Right cardiac atrium (tissue), 5 donors: ENCODE data around the gene STK32C. TPM values are rescaled to one million over a fixed set of nuclear protein-coding genes. Genes with fewer than 3 reads are reported as not detected.

Experiments used
- ATAC-seq, 2 donors: fragments of 200-7000 bp; cut with Tn5 transposase; one replicate each; pipeline versions ENCODE4 v1.8.0 to v1.9.1; 2020; ENCODE audit warnings: moderate library complexity in 2 of 2, mild to moderate bottlenecking in 1 of 2
- DNase-seq, 3 donors: peaks; one replicate each; pipeline ENCODE4 v3.0.0-alpha.2; 2020
- H3K27ac ChIP-seq: one replicate; pipeline ENCODE4 v1.5.1; 2013; ENCODE audit warnings: mild to moderate bottlenecking, low read length, control low read depth, moderate library complexity
- H3K27me3 ChIP-seq: one replicate; pipeline ENCODE4 v1.6.1; 2013; ENCODE audit not compliant: control insufficient read depth, insufficient read depth
- H3K4me1 ChIP-seq: one replicate; pipeline ENCODE4 v1.6.1; 2013; ENCODE audit warnings: low read length; ENCODE audit not compliant: control insufficient read depth, insufficient read depth
- H3K4me3 ChIP-seq: one replicate; pipeline ENCODE4 v1.5.1; 2013; ENCODE audit warnings: low read length, control low read depth
- H3K9me3 ChIP-seq: one replicate; pipeline ENCODE4 v1.6.1; 2013; ENCODE audit warnings: low read length; ENCODE audit not compliant: control insufficient read depth
- WGBS: extraction: QIAGEN DNeasy Blood & Tissue Kit; methylation state at CpG from one replicate; pipeline ENCODE4 v1.1.7; 2013; 5-methylcytosine and 5-hydroxymethylcytosine counted together
- intact Hi-C, 4 donors: fragments of 100-400 bp; cut with DNase I; formaldehyde crosslinking; loops; one replicate each; pipeline versions ENCODE4 v1.11.0 to v1.14.0; 2022 to 2023
- polyA plus RNA-seq: library from polyadenylated mRNA; stranded (reverse); fragments of 200-250 nt; gene quantifications from one replicate; pipeline ENCODE4 v1.2.3, GENCODE V29; 2013
- total RNA-seq, 4 donors: library from RNA; stranded (reverse); fragmentation: NEBNext Ultra II Directional; extraction: Animal tissue kit (Norgen Biotek cat#: 25700); gene quantifications; one replicate each; pipeline ENCODE4 v1.2.1, GENCODE V29; 2021
- donor health status: healthy with polysubstance abuse.
- donor health status: DM: no; HTN: yes; CAD: no.
- donor health status: DM: no; HTN: no; CAD: no.
- donor health status: DM: no; HTN: yes; CAD: no; lungs with severe emphysema.
- donor health status: DM: yes; HTN: yes; CAD: no.

The STK32C gene
- total and polyA plus RNA-seq, 5 donors, result 5.7 to 7.3 (median 6.9) TPM

DNA sequence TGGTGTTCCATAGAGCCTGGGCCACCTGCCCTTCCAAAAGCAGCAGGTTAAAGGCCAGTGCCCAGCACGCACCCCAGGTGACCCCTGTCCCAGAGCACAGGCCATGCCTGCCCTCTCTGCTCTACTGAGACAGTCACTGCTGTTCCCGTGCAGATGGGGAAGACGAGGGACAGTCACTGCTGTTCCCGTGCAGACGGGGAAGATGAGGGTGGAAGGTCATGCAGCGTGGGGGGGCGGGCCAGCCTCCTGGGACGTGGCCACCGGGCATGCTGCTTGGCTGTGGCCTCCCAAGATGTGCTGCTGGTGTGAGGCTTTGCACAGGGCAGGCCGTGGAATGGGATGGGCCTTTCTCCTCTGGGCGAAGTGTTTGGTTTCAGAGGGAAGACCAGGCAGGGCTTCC lies 42.6 kb upstream of the STK32C start:
- no peaks in the 10 kb centered on the region for H3K4me1 ChIP-seq
- intact Hi-C loops, result loop anchor here in 2 of 4 donors (2.0 to 5.0 kb wide), 2 partner anchors 126 to 128 kb away; no protein-coding TSS in a partner anchor
- no peak overlapping the region for H3K4me3 ChIP-seq
- ATAC-seq (no peak), DNase-seq (no peak)
- WGBS, result 80% methylated on average over 11 of the region's 11 CpGs
- no peak overlapping the region for H3K27ac ChIP-seq
- no peaks in the 10 kb centered on the region for H3K9me3 ChIP-seq
- H3K27me3 ChIP-seq, result no peaks in the 10 kb centered on the region

GRCh38 chr10:132349766-132350165 lies 42.0 kb upstream of the STK32C start:
- no peak overlapping the region for H3K27ac ChIP-seq
- no peaks in the 10 kb centered on the region for H3K4me1 ChIP-seq
- H3K4me3 ChIP-seq, result no peak overlapping the region
- WGBS, result 91% methylated on average over 6 of the region's 6 CpGs
- H3K9me3 ChIP-seq, result no peaks in the 10 kb centered on the region
- no peaks in the 10 kb centered on the region for H3K27me3 ChIP-seq
- DNase-seq (no peak), ATAC-seq (no peak)
- intact Hi-C loops, result loop anchor here in 3 of 4 donors (2.0 to 5.0 kb wide), 4 partner anchors 42 to 127 kb away; partner anchors contain the start of gene STK32C (in 1 of the 3)

DNA sequence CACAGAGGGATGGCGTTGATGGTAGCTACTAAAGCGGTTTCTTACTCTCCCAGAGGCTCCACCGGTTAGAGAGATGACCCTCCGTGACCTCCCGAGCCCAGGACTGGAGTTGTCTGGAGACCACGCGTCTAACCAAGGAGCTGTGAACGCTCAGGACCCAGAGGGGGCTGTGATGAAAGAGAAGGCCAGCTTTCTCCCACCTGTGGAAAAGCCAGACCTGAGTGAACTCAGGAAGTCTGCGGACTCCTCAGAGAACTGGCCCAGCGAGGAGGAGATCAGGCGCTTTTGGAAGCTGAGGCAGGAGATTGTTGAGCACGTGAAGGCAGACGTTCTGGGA lies 40.1 kb upstream of the STK32C start:
- Histone ChIP-seq H3K4me1 (no peaks in the 10 kb centered on the region), H3K27ac (no peak overlapping the region), H3K9me3 (no peaks in the 10 kb centered on the region), H3K27me3 (no peaks in the 10 kb centered on the region), H3K4me3 (no peak overlapping the region)
- ATAC-seq (no peak), DNase-seq (peak in 1 of 3 donors; percentile 6)
- intact Hi-C loops, result loop anchor here in 1 of 4 donors (2.0 to 5.0 kb wide), 2 partner anchors 41 to 121 kb away; partner anchors contain the start of gene STK32C
- 80% methylated on average over 13 of the region's 13 CpGs for WGBS

DNA sequence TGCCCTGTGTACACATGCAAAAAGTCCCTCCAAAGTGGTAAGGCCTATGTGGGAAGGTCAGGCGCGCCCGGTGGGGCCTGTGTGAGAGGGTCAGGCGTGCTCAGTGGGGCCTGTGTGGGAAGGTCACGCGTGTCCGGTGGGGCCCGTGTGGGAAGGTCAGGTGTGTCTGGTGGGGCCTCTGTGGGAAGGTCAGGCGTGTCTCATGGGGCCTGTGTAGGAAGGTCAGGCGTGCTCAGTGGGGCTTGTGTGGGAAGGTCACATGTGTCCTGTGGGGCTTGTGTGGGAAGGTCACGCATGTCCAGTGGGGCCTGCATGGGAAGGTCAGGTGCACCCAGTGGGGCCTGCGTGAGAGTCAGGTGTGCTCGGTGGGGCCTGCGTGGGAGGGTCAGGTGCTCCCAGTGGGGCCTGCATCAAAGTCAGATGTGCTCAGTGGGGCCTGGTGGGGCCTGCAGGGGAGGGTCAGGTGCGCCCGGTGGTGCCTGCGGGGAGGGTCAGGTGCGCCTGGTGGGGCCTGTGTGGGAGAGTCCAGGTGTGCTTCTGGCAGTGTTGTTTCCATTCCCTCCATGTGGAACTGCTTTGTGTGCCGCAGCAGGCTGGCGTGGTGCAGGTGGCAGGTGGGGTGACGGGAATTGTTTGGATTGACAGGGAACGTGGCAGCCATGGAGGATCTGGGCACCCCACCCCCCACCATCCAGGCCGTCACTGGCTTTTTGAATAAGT lies 39.6 kb upstream of the STK32C start:
- Histone ChIP-seq H3K27ac (no peak overlapping the region), H3K4me3 (no peak overlapping the region), H3K4me1 (no peaks in the 10 kb centered on the region), H3K9me3 (no peaks in the 10 kb centered on the region), H3K27me3 (no peaks in the 10 kb centered on the region)
- DNase-seq, result peak in 1 of 3 donors; percentile 28
- WGBS, result 95% methylated on average over 23 of the region's 23 CpGs
- peak in 1 of 2 donors; percentile 17 for ATAC-seq
- intact Hi-C loops, result loop anchor here in 1 of 4 donors (5.0 kb wide), 1 partner anchor 40 kb away; the partner anchor contains the start of gene STK32C

- intact Hi-C loops, result loop anchor here in 1 of 4 donors (5.0 kb wide), 1 partner anchor 40 kb away; the partner anchor contains the start of gene STK32C
- Histone ChIP-seq H3K27ac (no peak overlapping the region), H3K4me3 (no peak overlapping the region), H3K4me1 (no peaks in the 10 kb centered on the region), H3K9me3 (no peaks in the 10 kb centered on the region), H3K27me3 (no peaks in the 10 kb centered on the region)
- ATAC-seq (no peak), DNase-seq (peak in 1 of 3 donors; percentile 45)
- WGBS, result 92% methylated on average over 9 of the region's 9 CpGs
Observed at GRCh38 chr10:132346806-132347205, 39.1 kb upstream of the STK32C start.

- no peaks in the 10 kb centered on the region for H3K9me3 ChIP-seq
- intact Hi-C loops, result loop anchor here in 1 of 4 donors (5.0 kb wide), 1 partner anchor 38 kb away; the partner anchor contains the start of gene STK32C
- no peak overlapping the region for H3K4me3 ChIP-seq
- no peak for DNase-seq
- no peak for ATAC-seq
- 85% methylated on average over 7 of the region's 7 CpGs for WGBS
- no peaks in the 10 kb centered on the region for H3K4me1 ChIP-seq
- no peak overlapping the region for H3K27ac ChIP-seq
- H3K27me3 ChIP-seq, result no peaks in the 10 kb centered on the region
Observed at GRCh38 chr10:132345345-132345744, 37.6 kb upstream of the STK32C start.

- no peaks in the 10 kb centered on the region for H3K4me1 ChIP-seq
- H3K27ac ChIP-seq, result no peak overlapping the region
- 89% methylated on average over 6 of the region's 6 CpGs for WGBS
- DNase-seq, result no peak
- no peak overlapping the region for H3K4me3 ChIP-seq
- ATAC-seq, result no peak
- no peaks in the 10 kb centered on the region for H3K9me3 ChIP-seq
- no peaks in the 10 kb centered on the region for H3K27me3 ChIP-seq
- intact Hi-C loops, result no loop called here
Observed at GRCh38 chr10:132344386-132344785, 36.6 kb upstream of the STK32C start.

DNA sequence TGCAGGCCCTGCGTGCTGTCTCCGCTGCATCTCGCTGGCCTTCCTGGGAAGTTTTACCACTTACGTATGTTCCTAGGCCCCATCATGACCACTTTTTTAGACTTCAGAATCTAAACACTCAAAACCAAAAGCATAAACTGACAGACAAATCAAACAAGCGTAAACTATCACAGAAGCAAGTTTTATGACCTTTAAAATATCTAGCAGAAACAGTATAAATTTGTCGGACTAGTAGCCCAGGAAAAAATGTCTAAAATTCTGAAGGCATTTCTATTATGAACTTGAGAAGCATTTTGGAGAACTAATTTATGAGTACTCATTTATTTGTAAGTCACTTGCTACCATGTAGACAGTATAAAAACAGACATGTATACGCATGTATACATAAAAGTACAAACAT lies 34.8 kb upstream of the STK32C start:
- no peaks in the 10 kb centered on the region for H3K27me3 ChIP-seq
- H3K4me1 ChIP-seq, result no peaks in the 10 kb centered on the region
- 97% methylated on average over 7 of the region's 7 CpGs for WGBS
- DNase-seq (no peak), ATAC-seq (no peak)
- no peaks in the 10 kb centered on the region for H3K9me3 ChIP-seq
- intact Hi-C loops, result no loop called here
- no peak overlapping the region for H3K27ac ChIP-seq
- no peak overlapping the region for H3K4me3 ChIP-seq

- intact Hi-C loops, result no loop called here
- no peak overlapping the region for H3K4me3 ChIP-seq
- no peak for ATAC-seq
Observed at GRCh38 chr10:132341781-132342180, 34.0 kb upstream of the STK32C start.

DNA sequence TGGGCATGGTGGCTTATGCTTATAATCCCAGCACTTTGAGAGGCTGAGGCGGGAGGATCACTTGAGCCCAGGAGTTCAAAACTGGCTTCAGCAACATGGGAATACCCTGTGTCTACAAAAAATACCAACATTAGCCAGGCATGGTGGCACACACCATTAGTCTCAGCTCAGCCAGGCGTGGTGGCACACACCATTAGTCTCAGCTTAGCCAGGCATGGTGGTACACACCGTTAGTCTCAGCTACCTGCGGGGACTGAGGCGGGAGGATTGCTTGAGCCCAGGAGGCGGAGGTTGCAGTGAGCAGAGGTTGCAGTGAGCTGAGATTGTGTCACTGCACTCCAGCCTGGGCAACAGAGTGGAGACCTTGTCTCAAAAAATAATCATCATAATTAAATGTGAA lies 33.3 kb upstream of the STK32C start:
- DNase-seq (peak in 1 of 3 donors; percentile 24), ATAC-seq (no peak)
- H3K4me3 ChIP-seq, result no peak overlapping the region
- no peaks in the 10 kb centered on the region for H3K9me3 ChIP-seq
- H3K4me1 ChIP-seq, result peaks cover 2% of the 10 kb centered on the region
- WGBS, result 97% methylated on average over 6 of the region's 6 CpGs
- H3K27ac ChIP-seq, result no peak overlapping the region
- no peaks in the 10 kb centered on the region for H3K27me3 ChIP-seq
- intact Hi-C loops, result no loop called here

More at GRCh38 chr10:132341781-132342180, 34.0 kb upstream of the STK32C start:
- 90% methylated on average over 4 of the region's 4 CpGs for WGBS
- DNase-seq, result no peak
- Histone ChIP-seq H3K27me3 (no peaks in the 10 kb centered on the region), H3K9me3 (no peaks in the 10 kb centered on the region), H3K4me1 (no peaks in the 10 kb centered on the region), H3K27ac (no peak overlapping the region)

GRCh38 chr10:132339276-132339675 lies 31.5 kb upstream of the STK32C start:
- no peaks in the 10 kb centered on the region for H3K9me3 ChIP-seq
- H3K4me1 ChIP-seq, result peaks cover 2% of the 10 kb centered on the region
- H3K27ac ChIP-seq, result no peak overlapping the region
- whole genome bisulfite sequencing, result 97% methylated on average over 11 of the region's 11 CpGs
- DNase-seq (peak in 2 of 3 donors; percentile 46 to 48), ATAC-seq (no peak)
- intact Hi-C loops, result no loop called here
- no peaks in the 10 kb centered on the region for H3K27me3 ChIP-seq
- no peak overlapping the region for H3K4me3 ChIP-seq
